Activated CD4-positive, alpha-beta memory T cell treated with anti-CD3 and anti-CD28 coated beads, Interleukin-2, amount 10 ng/mL, durations not matched to agents 7 days and 5 days (primary cell): Measurements from ENCODE around the gene CSTF2T. TPM values are rescaled to one million over a fixed set of nuclear protein-coding genes. Genes with fewer than 3 reads are reported as not detected.
"Not testable (repeated sequence)": the region's sequence is repeated elsewhere in the genome, so short reads cannot be mapped to it uniquely, and the experiment has no call there.

Source experiments
- CTCF ChIA-PET: fragments of 350-600 bp; sonication (Branson Sonifier 250); formaldehyde crosslinking; loops from one replicate; lab custom pipeline; 2021; ENCODE audit warnings: antibody characterized with exemption, inconsistent platforms; lab: Charles Lee
- POLR2A ChIA-PET: fragments of 350-600 bp; sonication (Branson Sonifier 250); formaldehyde crosslinking; loops from one replicate; lab custom pipeline; 2021; ENCODE audit warnings: antibody characterized with exemption; lab: Charles Lee
- DNase-seq: peaks from one replicate; pipeline ENCODE4 v3.0.0-alpha.2; 2020
- H3K27ac Mint-ChIP-seq: one replicate; pipeline ENCODE4 v1.8.0; 2021; ENCODE audit warnings: mild to moderate bottlenecking, mixed read lengths
- H3K27me3 Mint-ChIP-seq: one replicate; pipeline ENCODE4 v1.8.0; 2021; ENCODE audit warnings: mixed read lengths
- H3K36me3 Mint-ChIP-seq: one replicate; pipeline ENCODE4 v1.8.0; 2021; ENCODE audit warnings: low read depth, mixed read lengths
- H3K4me1 Mint-ChIP-seq: one replicate; pipeline ENCODE4 v1.8.0; 2021; ENCODE audit warnings: mixed read lengths
- H3K4me3 Mint-ChIP-seq: one replicate; pipeline ENCODE4 v1.8.0; 2021; ENCODE audit warnings: mild to moderate bottlenecking, mixed read lengths
- H3K9me3 Mint-ChIP-seq: one replicate; pipeline ENCODE4 v1.8.0; 2021; ENCODE audit warnings: mixed read lengths
- total RNA-seq, 2 experiments: library from RNA; stranded (reverse); gene quantifications; one replicate each; pipeline ENCODE4 v1.2.3, GENCODE V29; 2021

CSTF2T gene
- total RNA-seq, 2 experiments from 2014 or later, result 43.1 to 45.6 TPM

DNA sequence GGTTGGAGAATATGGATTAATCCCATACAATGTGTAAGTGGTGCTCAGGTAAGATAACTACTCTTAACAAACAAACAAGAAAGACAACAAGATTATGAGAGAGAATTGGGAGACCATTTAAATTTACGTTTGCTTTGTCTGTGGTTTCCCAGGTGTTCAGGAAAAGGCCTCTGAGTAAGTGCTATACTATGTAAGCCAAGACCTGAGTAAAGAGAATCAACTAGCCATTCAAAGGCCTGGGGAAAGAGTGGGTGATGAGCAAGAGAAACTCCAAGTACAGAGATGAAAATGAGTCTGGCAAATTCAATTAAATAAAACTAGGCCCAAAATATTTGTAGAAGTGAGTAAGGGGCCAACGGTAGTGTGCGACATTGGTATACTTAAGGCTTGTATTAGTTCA lies 9.9 kb downstream of the CSTF2T start:
- H3K4me1 Mint-ChIP-seq, result peaks cover 1% of the 10 kb centered on the region
- no peak overlapping the region for H3K27ac Mint-ChIP-seq
- ChIA-PET POLR2A (no interaction called here), CTCF (no interaction called here)
- no peak overlapping the region for H3K4me3 Mint-ChIP-seq
- H3K9me3 Mint-ChIP-seq, result no peaks in the 10 kb centered on the region
- DNase-seq, result no peak
- H3K36me3 Mint-ChIP-seq, result peaks cover 4% of the 10 kb centered on the region
- peaks cover 6% of the 10 kb centered on the region for H3K27me3 Mint-ChIP-seq

DNA sequence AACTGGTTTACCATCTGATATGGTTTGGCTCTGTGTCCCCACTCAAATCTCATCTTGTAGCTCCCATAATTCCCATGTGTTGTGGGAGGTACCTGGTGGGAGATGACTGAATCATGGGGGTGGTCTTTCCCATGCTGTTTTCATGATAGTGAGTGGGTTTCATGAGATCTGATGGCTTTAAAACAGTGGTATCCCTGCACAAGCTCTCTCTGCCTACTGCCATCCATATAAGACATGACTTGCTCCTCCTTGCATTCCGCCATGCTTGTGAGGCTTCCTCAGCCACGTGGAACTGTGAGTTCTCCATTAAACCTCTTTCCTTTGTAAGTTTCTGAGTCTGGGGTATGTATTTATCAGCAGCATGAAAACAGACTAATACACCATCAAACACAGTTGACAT lies 10.6 kb downstream of the CSTF2T start:
- H3K36me3 Mint-ChIP-seq, H3K27me3 Mint-ChIP-seq, H3K9me3 Mint-ChIP-seq, CTCF ChIA-PET, DNase-seq, H3K27ac Mint-ChIP-seq, H3K4me1 Mint-ChIP-seq, POLR2A ChIA-PET, H3K4me3 Mint-ChIP-seq: not testable (repeated sequence)

DNA sequence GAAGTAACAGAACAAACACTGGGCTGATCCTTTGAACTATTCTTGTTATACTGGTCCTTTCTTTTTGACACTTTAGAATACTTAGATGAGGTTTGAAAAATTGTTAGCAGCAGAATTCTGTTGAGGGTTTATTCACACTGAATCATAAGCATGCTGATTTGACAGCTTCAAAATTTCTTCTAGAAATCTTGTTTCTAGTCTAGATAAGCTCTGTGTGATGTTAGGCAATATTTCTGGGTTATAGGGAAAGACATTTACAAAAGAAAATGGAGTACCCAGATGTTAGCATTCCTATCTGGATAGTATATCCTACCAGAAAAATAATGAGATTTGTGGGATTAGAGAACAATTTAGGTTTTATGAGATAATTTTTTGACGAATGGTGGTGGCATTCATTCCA lies 12.1 kb downstream of the CSTF2T start:
- Mint-ChIP-seq H3K27ac (no peak overlapping the region), H3K9me3 (no peaks in the 10 kb centered on the region), H3K36me3 (no peaks in the 10 kb centered on the region), H3K27me3 (peaks cover 12% of the 10 kb centered on the region), H3K4me1 (no peaks in the 10 kb centered on the region), H3K4me3 (no peak overlapping the region)
- no peak for DNase-seq
- ChIA-PET CTCF (no interaction called here), POLR2A (no interaction called here)

DNA sequence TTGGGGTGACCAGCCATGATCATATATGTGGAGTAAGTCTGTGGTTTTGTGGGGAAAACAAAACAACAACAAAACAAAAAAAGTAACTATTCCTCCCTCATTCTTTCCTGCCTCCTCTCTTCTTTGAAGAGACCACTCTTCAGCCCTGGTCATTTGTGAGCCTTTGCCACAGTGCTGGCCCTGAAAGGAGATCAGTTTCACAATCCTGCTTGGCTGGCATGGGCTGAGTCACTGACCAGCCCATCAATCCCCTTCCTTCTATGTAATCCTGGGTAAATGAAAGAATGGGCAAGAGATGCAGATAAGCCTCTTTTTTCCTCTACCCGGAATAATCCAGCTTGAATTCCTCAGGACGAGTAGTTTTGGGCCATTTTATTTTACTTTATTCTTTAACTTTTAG lies 13.6 kb downstream of the CSTF2T start:
- ChIA-PET CTCF (no interaction called here), POLR2A (no interaction called here)
- Mint-ChIP-seq H3K4me1 (no peaks in the 10 kb centered on the region), H3K27ac (no peak overlapping the region), H3K27me3 (peaks cover 14% of the 10 kb centered on the region), H3K9me3 (no peaks in the 10 kb centered on the region), H3K36me3 (no peaks in the 10 kb centered on the region), H3K4me3 (no peak overlapping the region)
- DNase-seq, result no peak

GRCh38 chr10:51683031-51683691 lies 16.2 kb downstream of the CSTF2T start:
- POLR2A ChIA-PET, result no interaction called here
- no peak overlapping the region for H3K27ac Mint-ChIP-seq
- no peak for DNase-seq
- H3K36me3 Mint-ChIP-seq, result no peaks in the 10 kb centered on the region
- H3K9me3 Mint-ChIP-seq, result no peaks in the 10 kb centered on the region
- H3K4me1 Mint-ChIP-seq, result no peaks in the 10 kb centered on the region
- CTCF ChIA-PET, result no interaction called here
- H3K4me3 Mint-ChIP-seq, result no peak overlapping the region
- H3K27me3 Mint-ChIP-seq, result peaks cover 19% of the 10 kb centered on the region

GRCh38 chr10:51679841-51680240 lies 19.6 kb downstream of the CSTF2T start:
- peaks cover 27% of the 10 kb centered on the region for H3K27me3 Mint-ChIP-seq
- CTCF ChIA-PET, result no interaction called here

DNA sequence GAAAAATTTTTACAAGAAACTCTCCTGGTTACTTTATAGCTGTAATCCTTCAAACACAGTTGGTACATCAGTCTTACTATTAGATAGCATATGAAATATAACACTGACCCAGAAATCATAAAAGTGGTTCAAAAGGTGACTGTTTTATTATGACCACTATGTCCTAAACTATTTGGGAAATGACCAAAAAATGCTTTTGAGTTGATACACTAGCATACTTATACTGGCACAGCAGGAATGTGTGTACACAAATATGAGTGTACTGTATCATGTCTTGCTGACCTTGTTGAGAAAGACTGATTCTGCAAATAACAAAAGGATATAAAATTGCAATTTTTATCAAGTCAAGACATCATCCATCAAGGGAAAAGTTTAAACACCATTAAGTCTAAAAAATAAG lies 24.3 kb downstream of the CSTF2T start:
- Mint-ChIP-seq H3K9me3 (no peaks in the 10 kb centered on the region), H3K36me3 (no peaks in the 10 kb centered on the region), H3K4me3 (no peak overlapping the region), H3K27ac (no peak overlapping the region), H3K27me3 (peaks cover 15% of the 10 kb centered on the region), H3K4me1 (no peaks in the 10 kb centered on the region)
- ChIA-PET POLR2A (no interaction called here), CTCF (no interaction called here)
- DNase-seq, result no peak

More at GRCh38 chr10:51679841-51680240, 19.6 kb downstream of the CSTF2T start:
- H3K4me3 Mint-ChIP-seq, result no peak overlapping the region
- no peak for DNase-seq
- H3K4me1 Mint-ChIP-seq, result no peaks in the 10 kb centered on the region
- POLR2A ChIA-PET, result no interaction called here
- no peaks in the 10 kb centered on the region for H3K36me3 Mint-ChIP-seq
- H3K9me3 Mint-ChIP-seq, result no peaks in the 10 kb centered on the region
- no peak overlapping the region for H3K27ac Mint-ChIP-seq

DNA sequence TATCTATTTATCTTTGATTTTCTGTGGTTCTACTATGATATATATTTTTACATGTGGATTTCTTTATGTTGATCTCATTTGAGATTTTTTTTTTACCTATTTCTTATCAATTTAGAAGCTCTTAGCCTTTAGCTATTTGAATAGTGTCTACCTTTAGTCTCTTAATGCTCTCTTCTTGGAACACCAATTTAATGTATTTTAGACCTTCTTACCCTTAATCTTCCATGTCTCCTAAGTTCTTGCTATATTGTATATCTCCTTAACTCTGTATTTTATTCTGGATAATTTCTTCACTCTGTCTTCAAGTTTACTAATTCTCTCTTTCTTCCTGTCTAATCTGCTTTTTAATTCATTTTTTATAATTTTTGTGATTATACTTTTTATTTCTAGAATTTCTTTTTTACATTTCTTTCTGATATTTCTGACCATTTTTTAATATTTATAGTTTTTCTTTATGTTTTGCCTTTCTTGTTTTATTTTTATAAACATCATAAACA lies 27.3 kb downstream of the CSTF2T start:
- POLR2A ChIA-PET, result no interaction called here
- Mint-ChIP-seq H3K27me3 (peaks cover 4% of the 10 kb centered on the region), H3K4me1 (no peaks in the 10 kb centered on the region), H3K36me3 (no peaks in the 10 kb centered on the region), H3K27ac (no peak overlapping the region), H3K9me3 (no peaks in the 10 kb centered on the region), H3K4me3 (no peak overlapping the region)
- no peak for DNase-seq
- CTCF ChIA-PET, result no interaction called here

GRCh38 chr10:51669041-51669440 lies 30.4 kb downstream of the CSTF2T start:
- H3K4me1 Mint-ChIP-seq, result no peaks in the 10 kb centered on the region
- no peaks in the 10 kb centered on the region for H3K36me3 Mint-ChIP-seq
- H3K27me3 Mint-ChIP-seq, result no peaks in the 10 kb centered on the region
- no peak overlapping the region for H3K4me3 Mint-ChIP-seq
- no peak overlapping the region for H3K27ac Mint-ChIP-seq
- no peaks in the 10 kb centered on the region for H3K9me3 Mint-ChIP-seq
- CTCF ChIA-PET, result no interaction called here
- POLR2A ChIA-PET, result no interaction called here
- DNase-seq, result no peak

DNA sequence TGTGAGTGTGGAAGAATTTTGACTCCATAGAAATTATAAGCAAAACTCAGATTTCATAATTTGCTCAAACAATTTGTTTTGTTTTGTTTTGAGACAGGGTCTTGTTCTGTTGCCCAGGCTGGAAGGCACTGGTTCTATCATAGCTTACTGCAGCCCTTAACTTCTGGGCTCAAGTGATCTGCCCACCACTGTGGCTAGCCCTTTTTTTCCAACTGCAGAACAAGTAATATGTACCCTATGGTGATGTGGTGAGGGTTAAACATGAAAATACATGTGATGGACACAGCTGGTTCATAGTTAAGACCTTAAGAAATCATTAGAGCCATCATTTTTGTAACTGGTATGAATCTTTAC lies 31.1 kb downstream of the CSTF2T start:
- Mint-ChIP-seq H3K27me3 (no peaks in the 10 kb centered on the region), H3K4me1 (no peaks in the 10 kb centered on the region), H3K4me3 (no peak overlapping the region), H3K36me3 (no peaks in the 10 kb centered on the region), H3K27ac (no peak overlapping the region), H3K9me3 (no peaks in the 10 kb centered on the region)
- ChIA-PET CTCF (no interaction called here), POLR2A (no interaction called here)
- DNase-seq, result no peak

DNA sequence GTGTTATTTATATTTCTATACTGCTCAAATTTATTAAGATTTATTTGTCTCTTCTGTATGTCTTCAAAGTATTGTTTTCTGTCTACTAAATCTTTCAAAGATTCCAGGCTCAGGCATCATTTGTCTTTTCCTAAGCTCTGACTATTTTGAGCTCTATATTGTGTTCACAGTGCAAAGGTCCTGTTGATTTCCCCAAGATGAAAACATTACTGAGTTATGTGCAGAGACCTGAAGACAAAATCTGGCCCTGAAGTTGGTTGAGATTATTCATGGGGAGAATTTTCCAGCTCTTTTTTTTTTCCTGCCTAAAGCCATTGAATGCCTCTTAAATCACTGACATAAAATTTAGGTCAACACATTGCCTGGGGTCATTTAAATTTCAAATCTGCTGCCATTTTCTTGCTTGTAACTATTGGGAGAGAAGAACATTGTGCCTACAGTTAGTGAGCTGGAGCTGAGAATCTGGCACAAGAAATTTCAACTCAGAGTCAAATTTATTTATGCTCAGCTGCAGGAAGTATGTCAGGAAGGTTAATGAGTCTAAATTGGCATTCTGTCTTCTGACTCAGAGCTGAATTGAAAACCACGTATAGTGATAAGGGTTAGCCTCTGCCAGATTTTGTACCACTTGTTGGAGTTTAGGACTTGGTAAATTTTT lies 31.6 kb downstream of the CSTF2T start:
- no peak for DNase-seq
- Mint-ChIP-seq H3K9me3 (no peaks in the 10 kb centered on the region), H3K4me3 (no peak overlapping the region), H3K27ac (no peak overlapping the region), H3K36me3 (no peaks in the 10 kb centered on the region), H3K27me3 (no peaks in the 10 kb centered on the region), H3K4me1 (no peaks in the 10 kb centered on the region)
- ChIA-PET POLR2A (no interaction called here), CTCF (no interaction called here)

- Mint-ChIP-seq H3K4me3 (no peak overlapping the region), H3K9me3 (no peaks in the 10 kb centered on the region), H3K27ac (no peak overlapping the region), H3K27me3 (no peaks in the 10 kb centered on the region), H3K4me1 (no peaks in the 10 kb centered on the region), H3K36me3 (no peaks in the 10 kb centered on the region)
- CTCF ChIA-PET, result no interaction called here
- DNase-seq, result no peak
- POLR2A ChIA-PET, result no interaction called here
Measured at GRCh38 chr10:51666456-51666855, 32.9 kb downstream of the CSTF2T start.

GRCh38 chr10:51663086-51663485 lies 36.3 kb downstream of the CSTF2T start:
- Mint-ChIP-seq H3K9me3 (no peaks in the 10 kb centered on the region), H3K36me3 (no peaks in the 10 kb centered on the region), H3K4me3 (no peak overlapping the region), H3K27ac (no peak overlapping the region), H3K4me1 (no peaks in the 10 kb centered on the region), H3K27me3 (no peaks in the 10 kb centered on the region)
- ChIA-PET CTCF (no interaction called here), POLR2A (no interaction called here)
- DNase-seq, result no peak

DNA sequence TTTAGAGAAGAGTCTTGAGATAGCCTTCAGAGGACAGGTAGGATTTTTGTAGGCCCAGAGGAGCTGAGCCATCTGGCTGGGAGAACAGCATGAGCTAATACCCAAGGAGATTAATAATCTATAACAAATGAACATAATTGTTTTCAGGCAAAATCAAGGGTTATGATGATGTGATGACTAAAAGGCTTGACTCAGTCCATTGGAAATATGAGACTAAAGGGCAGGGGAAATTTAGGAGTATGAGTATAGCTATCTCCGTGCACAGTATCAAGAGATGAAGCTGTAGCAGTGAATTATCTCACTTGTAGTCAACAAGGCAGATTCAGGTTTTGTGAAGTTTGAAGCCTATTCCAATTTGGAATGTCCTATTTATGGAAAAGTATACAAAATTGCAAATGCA lies 40.1 kb downstream of the CSTF2T start:
- DNase-seq, result no peak
- ChIA-PET POLR2A (no interaction called here), CTCF (no interaction called here)
- H3K9me3 Mint-ChIP-seq, result no peaks in the 10 kb centered on the region
- H3K27ac Mint-ChIP-seq, result no peak overlapping the region
- peaks cover 3% of the 10 kb centered on the region for H3K27me3 Mint-ChIP-seq
- no peaks in the 10 kb centered on the region for H3K4me1 Mint-ChIP-seq
- no peak overlapping the region for H3K4me3 Mint-ChIP-seq
- no peaks in the 10 kb centered on the region for H3K36me3 Mint-ChIP-seq
